K562 (cell line): ENCODE data around the gene HES5. TPM values are rescaled to one million over a fixed set of nuclear protein-coding genes. Genes with fewer than 3 reads are reported as not detected.
A peak's percentile ranks its signal among the peaks of the same experiment; 100 is the strongest.

Experiments used
- ATAC-seq: fragments of 200-7000 bp; cut with Tn5 transposase; 3 replicates; pipeline ENCODE4 v1.9.1; 2020; ENCODE audit warnings: moderate library complexity
- BruUV-seq: library from RNA; stranded (reverse); fragments of 400-500 nt; replicated peaks from 2 replicates; lab custom pipeline; 2021; lab: Mats Ljungman, UMichigan
- CTCF ChIA-PET: fragments of 300-600 bp; formaldehyde crosslinking; extraction: SDS; loops from one replicate; lab custom pipeline; 2021; ENCODE audit warnings: low intra/inter-chr PET ratio; lab: Yijun Ruan, JAX
- POLR2A ChIA-PET: fragments of 300-600, 350-650 bp; sonication (Branson Sonifier 250); formaldehyde crosslinking; extraction: SDS; loops from one replicate; lab custom pipeline; 2021; ENCODE audit warnings: antibody characterized with exemption, inconsistent platforms; lab: Yijun Ruan, JAX
- DNase-seq, 4 experiments: peaks; one replicate each; pipeline versions ENCODE4 v3.0.0 to v3.0.0-alpha.2; 2011 to 2018; ENCODE audit warnings: low spot score in 3 of 4, mixed read lengths in 3 of 4; ENCODE audit errors: extremely low read depth in 1 of 4
- FAIRE-seq: peaks from 2 replicates; lab custom pipeline; 2011; peaks lifted over from hg19 to GRCh38; lab: Jason Lieb, UNC
- H2AFZ ChIP-seq: 2 replicates; pipeline ENCODE4 v1.6.0; 2011; ENCODE audit warnings: low read depth, low read length, control low read depth, inconsistent platforms
- H3K27ac ChIP-seq: fragments of 200-600 bp; 3 replicates; pipeline ENCODE4 v1.8.0; 2011; ENCODE audit warnings: low read depth, mild to moderate bottlenecking, control low read depth, inconsistent platforms, low read length, moderate library complexity, mixed read lengths; ENCODE audit errors: extremely low read depth
- H3K27me3 ChIP-seq, 2 experiments: fragments of 300-600 bp in 1 of 2; 2 replicates in 1 of 2; 3 replicates in 1 of 2; pipeline versions ENCODE4 v1.6.0 to v1.8.0; 2011; ENCODE audit warnings: inconsistent platforms in 2 of 2, low read length in 2 of 2, mild to moderate bottlenecking in 1 of 2, mixed read lengths in 1 of 2, moderate library complexity in 1 of 2; ENCODE audit not compliant: control insufficient read depth in 2 of 2, insufficient read depth in 2 of 2
- H3K36me3 ChIP-seq: fragments of 300-600 bp; 3 replicates; pipeline ENCODE4 v1.8.0; 2011; ENCODE audit warnings: mild to moderate bottlenecking, low read length, inconsistent platforms; ENCODE audit not compliant: control insufficient read depth, insufficient read depth
- H3K4me1 ChIP-seq, 2 experiments: fragments of 200-600 bp in 1 of 2; replicated peaks in 1 of 2; 2 replicates in 1 of 2; 3 replicates in 1 of 2; pipeline versions ENCODE4 v1.5.1 to v1.8.0; 2011; ENCODE audit warnings: inconsistent platforms in 2 of 2, low read length in 2 of 2, mild to moderate bottlenecking in 1 of 2, mixed read lengths in 1 of 2, moderate library complexity in 1 of 2; ENCODE audit not compliant: control insufficient read depth in 2 of 2, insufficient read depth in 2 of 2
- H3K4me2 ChIP-seq: 2 replicates; pipeline ENCODE4 v1.6.1; 2011; ENCODE audit warnings: low read length, control low read depth, inconsistent platforms, mixed read lengths; ENCODE audit not compliant: insufficient read depth
- H3K4me3 ChIP-seq: fragments of 200-600 bp; sonication (generic), shearing (Covaris generic); 2 replicates; pipeline ENCODE4 v1.5.1; 2016; ENCODE audit warnings: control low read depth, inconsistent platforms
- H3K79me2 ChIP-seq: fragments of 200-600 bp; 3 replicates; pipeline ENCODE4 v1.8.0; 2011; ENCODE audit warnings: low read length, inconsistent platforms; ENCODE audit not compliant: control insufficient read depth, insufficient read depth
- H3K9ac ChIP-seq, 2 experiments: 2 replicates each; pipeline versions ENCODE4 v1.6.0 to v1.6.1; 2011; ENCODE audit warnings: low read depth in 2 of 2, low read length in 2 of 2, control low read depth in 1 of 2, inconsistent platforms in 1 of 2, mild to moderate bottlenecking in 1 of 2, mixed read lengths in 1 of 2; ENCODE audit not compliant: insufficient read depth in 1 of 2
- H3K9me1 ChIP-seq: one replicate; pipeline ENCODE4 v1.6.0; 2011; ENCODE audit warnings: inconsistent platforms, mild to moderate bottlenecking, low read length, moderate library complexity; ENCODE audit not compliant: control insufficient read depth, insufficient read depth
- H3K9me3 ChIP-seq: replicated peaks from 2 replicates; pipeline ENCODE4 v1.5.1; 2011; ENCODE audit warnings: low read depth, low read length, inconsistent platforms; ENCODE audit not compliant: control insufficient read depth, insufficient read depth
- H4K20me1 ChIP-seq: replicated peaks from 2 replicates; pipeline ENCODE4 v1.6.1; 2011; ENCODE audit warnings: low read length, inconsistent platforms, mixed read lengths; ENCODE audit not compliant: control insufficient read depth, insufficient read depth
- HDAC1 ChIP-seq, 2 experiments: fragments of 450-650 bp; IDR thresholded peaks; 2 replicates each; pipeline ENCODE4 v1.6.1; 2016 to 2017; ENCODE audit warnings: inconsistent platforms in 1 of 2, mild to moderate bottlenecking in 1 of 2, moderate library complexity in 1 of 2
- KDM1A ChIP-seq, 2 experiments: fragments of 450-650 bp; IDR thresholded peaks; 2 replicates each; pipeline ENCODE4 v1.6.1; 2016; ENCODE audit warnings: mild to moderate bottlenecking in 2 of 2
- MCM7 ChIP-seq, 2 experiments: fragments of 450-650 bp; IDR thresholded peaks; 2 replicates each; pipeline ENCODE4 v1.6.1; 2016 to 2018
- NR2F6 ChIP-seq: fragments of 450-650 bp; formaldehyde crosslinking; IDR thresholded peaks from 2 replicates; pipeline ENCODE4 v1.4.0; 2020; ENCODE audit warnings: mild to moderate bottlenecking
- POLR2G ChIP-seq: fragments of 200-400 bp; formaldehyde crosslinking; IDR thresholded peaks from 2 replicates; pipeline ENCODE4 v1.6.1; 2017; ENCODE audit warnings: low read depth, mild to moderate bottlenecking, antibody characterized with exemption, low read length, moderate library complexity
- PTBP1 ChIP-seq: fragments of 200-400 bp; formaldehyde crosslinking; IDR thresholded peaks from 2 replicates; pipeline ENCODE4 v1.6.1; 2017; ENCODE audit warnings: low read depth, low read length
- RB1 ChIP-seq: fragments of 450-650 bp; IDR thresholded peaks from 2 replicates; pipeline ENCODE4 v1.6.1; 2017; ENCODE audit warnings: low read depth, mild to moderate bottlenecking
- RBM25 ChIP-seq: fragments of 200-400 bp; formaldehyde crosslinking; IDR thresholded peaks from 2 replicates; pipeline ENCODE4 v1.6.1; 2018; ENCODE audit warnings: low read length, low read depth, moderate library complexity; ENCODE audit not compliant: severe bottlenecking
- RCOR1 ChIP-seq, 2 experiments: IDR thresholded peaks; 2 replicates each; pipeline ENCODE4 v1.6.1; 2012; ENCODE audit warnings: low read depth in 2 of 2, low read length in 2 of 2, borderline replicate concordance in 1 of 2, improper control_type of control experiment in 1 of 2
- SMARCA5 ChIP-seq: fragments of 450-650 bp; IDR thresholded peaks from 2 replicates; pipeline ENCODE4 v1.6.1; 2016
- ZBTB7A ChIP-seq: IDR thresholded peaks from 2 replicates; pipeline ENCODE4 v1.6.1; 2011; ENCODE audit warnings: low read depth, mild to moderate bottlenecking, low read length, moderate library complexity, borderline replicate concordance; ENCODE audit not compliant: control insufficient read depth
- ZNF143 ChIP-seq: sonication (generic); formaldehyde crosslinking; IDR thresholded peaks from 2 replicates; pipeline ENCODE4 v1.9.0; 2022; ENCODE audit warnings: mild to moderate bottlenecking, missing genetic modification reagents
- ZNF561 ChIP-seq: fragments of 450-650 bp; formaldehyde crosslinking; conservative IDR thresholded peaks from 2 replicates; pipeline ENCODE4 v1.4.0; 2020; ENCODE audit warnings: mild to moderate bottlenecking, moderate library complexity
- WGBS: fragments of 100-300 bp; shearing (Covaris generic); methylation state at CpG from one replicate; pipeline ENCODE4 v1.1.6; 2016; ENCODE audit warnings: low coverage, mixed read lengths; ENCODE audit not compliant: insufficient coverage; ENCODE audit errors: missing lambda C conversion rate; 5-methylcytosine and 5-hydroxymethylcytosine counted together
- in situ Hi-C: fragments of 300-500 bp; cut with MboI; formaldehyde crosslinking; loops from 4 replicates; pipeline ENCODE4 v1.15.0; 2018; ENCODE audit warnings: inconsistent platforms, mixed read lengths
- intact Hi-C: fragments of 100-400 bp; cut with micrococcal nuclease; formaldehyde crosslinking; loops from 2 replicates; pipeline ENCODE4 v1.14.2; 2022
- polyA plus RNA-seq, 8 experiments: library from polyadenylated mRNA; depleted of rRNA in 4 of 8; stranded (reverse) in 5 of 8; unstranded in 3 of 8; fragments of >200 nt; fragmentation: Nextera tagmentation in 2 of 8; fragmentation: Illumina TruSeq in 1 of 8; extraction: Ambion mirVana in 2 of 8; extraction: Trizol in 1 of 8; gene quantifications; 2 replicates each; pipeline versions ENCODE4 v1.2.1 to v1.2.3, GENCODE V29; 2011 to 2014; ENCODE audit warnings: inconsistent platforms in 1 of 8, missing spikeins in 1 of 8
- total RNA-seq, 7 experiments: library from RNA; depleted of rRNA in 6 of 7; stranded (reverse); fragments of >200 nt in 6 of 7; fragmentation: Illumina TruSeq in 2 of 7; extraction: Trizol in 2 of 7; gene quantifications; 2 replicates each; pipeline versions ENCODE4 v1.2.1 to v1.2.3, GENCODE V29; 2011 to 2021; ENCODE audit warnings: low replicate concordance in 1 of 7
- TF ChIP-seq, protein P1 (sequence below): fragments of 200-800 bp; sonication (Bioruptor generic); IDR thresholded peaks from 2 replicates; pipeline ENCODE4 v1.6.1; 2017; ENCODE audit warnings: missing genetic modification characterization, missing compliant biosample characterization
- TF ChIP-seq, protein P2 (sequence below): conservative IDR thresholded peaks from 2 replicates; pipeline ENCODE4 v1.6.1; 2011; ENCODE audit warnings: low read depth, mild to moderate bottlenecking, low read length; ENCODE audit not compliant: control insufficient read depth
- TF ChIP-seq, protein P3 (sequence below), 2 experiments: fragments of 250-450 bp in 1 of 2; fragments of 450-650 bp in 1 of 2; sonication (Bioruptor Pico) in 1 of 2; IDR thresholded peaks; 2 replicates each; pipeline versions ENCODE4 v1.6.1 to v1.8.0; 2016 to 2021; ENCODE audit warnings: mild to moderate bottlenecking in 2 of 2, moderate library complexity in 2 of 2, missing compliant biosample characterization in 1 of 2, missing genetic modification characterization in 1 of 2

Gene HES5
- total and polyA plus RNA-seq, 9 of the 15 experiments (the other 6 are each of a cell fraction or from before 2014, with no cell fraction given): not detected

DNA sequence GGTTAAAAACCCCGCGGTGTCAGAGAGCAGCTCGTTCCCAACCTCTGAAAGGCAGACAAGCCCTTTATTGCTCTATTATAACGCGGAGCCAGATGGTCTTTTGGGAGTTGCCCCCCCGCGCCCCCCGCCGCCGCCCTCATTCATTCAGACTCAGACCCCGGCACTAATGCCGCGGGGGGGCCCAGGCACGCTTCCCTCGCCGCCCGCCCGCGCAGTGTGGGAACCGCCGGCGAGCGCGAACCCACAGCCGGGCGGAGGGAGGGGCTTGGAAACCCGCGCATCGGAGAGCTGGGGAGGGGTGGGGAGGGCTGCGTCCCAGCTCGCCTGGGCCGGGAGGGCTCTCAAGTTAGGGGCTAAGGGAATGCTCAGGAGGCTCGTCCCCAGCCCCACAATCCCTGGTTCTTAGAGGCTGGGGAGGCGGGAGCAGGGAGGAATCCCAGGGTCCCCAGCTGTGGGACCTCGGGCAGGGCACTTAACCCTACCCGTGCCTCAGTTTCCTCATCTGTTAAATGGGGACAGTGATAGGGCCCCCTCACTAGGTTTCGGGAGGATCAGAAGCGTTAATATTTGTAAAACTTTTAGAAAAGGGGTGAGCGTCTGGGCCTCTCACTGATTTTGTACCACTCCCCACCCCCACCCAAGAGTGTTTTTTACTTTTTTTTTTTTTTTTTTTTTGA lies 10.9 kb upstream of the HES5 start:
- H2AFZ ChIP-seq: peak overlapping the region; percentile 78
- H3K27ac ChIP-seq: peak overlapping the region; percentile 63; the same call in 2 of the 3 replicates
- H4K20me1 ChIP-seq: no peaks in the 10 kb centered on the region
- H3K9ac ChIP-seq: peak overlapping the region; percentile 40 to 84; a peak in 3 of 4 replicates
- H3K4me1 ChIP-seq: peaks cover 54 to 81% of the 10 kb centered on the region in 2 experiments
- peak overlapping the region; percentile 54 for H3K4me2 ChIP-seq
- POLR2A ChIA-PET: interaction anchor here (0.6 to 0.7 kb wide), 2 partner anchors 8 to 86 kb away, joined by 4 read pairs; no protein-coding TSS in a partner anchor
- CTCF ChIA-PET: no interaction called here
- no peaks in the 10 kb centered on the region for H3K36me3 ChIP-seq
- H3K27me3 ChIP-seq: peaks cover 5 to 22% of the 10 kb centered on the region in 2 experiments; a peak in 4 of 5 replicates
- H3K9me1 ChIP-seq: peaks cover 7% of the 10 kb centered on the region
- H3K4me3 ChIP-seq: peak overlapping the region; percentile 7; the same call in 1 of the 2 replicates
- H3K79me2 ChIP-seq: no peaks in the 10 kb centered on the region
- intact Hi-C loops: loop anchor here (10.0 kb wide), 2 partner anchors 104 to 346 kb away; partner anchors contain the start of gene FAAP20
- 38% methylated on average over 7 of the region's 39 CpGs for WGBS
- in situ Hi-C loops: loop anchor here (25.0 kb wide), 1 partner anchor 354 kb away; the partner anchor contains the start of gene FAAP20
- FAIRE-seq (no peak), DNase-seq (peak; percentile 71 to 80 (median 74)), ATAC-seq (peak; percentile 9; the same call in 2 of the 3 replicates)
- BruUV-seq: no TSS peak
- no peaks in the 10 kb centered on the region for H3K9me3 ChIP-seq
- no peak for TF ChIP-seq HDAC1 (IDR thresholded peaks at IDR 0.05)
- TF ChIP-seq POLR2G: peak; percentile 38; the same call in 1 of the 2 replicates
- TF ChIP-seq, protein P1, sequence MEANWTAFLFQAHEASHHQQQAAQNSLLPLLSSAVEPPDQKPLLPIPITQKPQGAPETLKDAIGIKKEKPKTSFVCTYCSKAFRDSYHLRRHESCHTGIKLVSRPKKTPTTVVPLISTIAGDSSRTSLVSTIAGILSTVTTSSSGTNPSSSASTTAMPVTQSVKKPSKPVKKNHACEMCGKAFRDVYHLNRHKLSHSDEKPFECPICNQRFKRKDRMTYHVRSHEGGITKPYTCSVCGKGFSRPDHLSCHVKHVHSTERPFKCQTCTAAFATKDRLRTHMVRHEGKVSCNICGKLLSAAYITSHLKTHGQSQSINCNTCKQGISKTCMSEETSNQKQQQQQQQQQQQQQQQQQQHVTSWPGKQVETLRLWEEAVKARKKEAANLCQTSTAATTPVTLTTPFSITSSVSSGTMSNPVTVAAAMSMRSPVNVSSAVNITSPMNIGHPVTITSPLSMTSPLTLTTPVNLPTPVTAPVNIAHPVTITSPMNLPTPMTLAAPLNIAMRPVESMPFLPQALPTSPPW: peak; percentile 62
- TF ChIP-seq ZBTB7A: peak; percentile 89
- TF ChIP-seq ZNF143: no peak
- no peak for TF ChIP-seq ZNF561 (CRISPR knock-in tag)
- TF ChIP-seq SMARCA5: peak; percentile 89
- TF ChIP-seq, protein P2, sequence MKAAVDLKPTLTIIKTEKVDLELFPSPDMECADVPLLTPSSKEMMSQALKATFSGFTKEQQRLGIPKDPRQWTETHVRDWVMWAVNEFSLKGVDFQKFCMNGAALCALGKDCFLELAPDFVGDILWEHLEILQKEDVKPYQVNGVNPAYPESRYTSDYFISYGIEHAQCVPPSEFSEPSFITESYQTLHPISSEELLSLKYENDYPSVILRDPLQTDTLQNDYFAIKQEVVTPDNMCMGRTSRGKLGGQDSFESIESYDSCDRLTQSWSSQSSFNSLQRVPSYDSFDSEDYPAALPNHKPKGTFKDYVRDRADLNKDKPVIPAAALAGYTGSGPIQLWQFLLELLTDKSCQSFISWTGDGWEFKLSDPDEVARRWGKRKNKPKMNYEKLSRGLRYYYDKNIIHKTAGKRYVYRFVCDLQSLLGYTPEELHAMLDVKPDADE: 0 out of 2 replicates have a peak, but pooled peaks have one; percentile 36
- peak; percentile 44 to 79; a peak in 3 of 4 replicates for TF ChIP-seq KDM1A (IDR thresholded peaks at IDR 0.05)
- TF ChIP-seq RCOR1 (IDR thresholded peaks at IDR 0.05; ENCODE audit: borderline replicate concordance in 1 of 2, low read depth in 2 of 2, low read length in 2 of 2): peak in 1 of 2 experiments; percentile 55; a peak in 1 of 4 replicates
- TF ChIP-seq PTBP1: peak; percentile 63; the same call in 1 of the 2 replicates
- no peak for TF ChIP-seq NR2F6 (CRISPR knock-in tag)
- TF ChIP-seq, protein P3, sequence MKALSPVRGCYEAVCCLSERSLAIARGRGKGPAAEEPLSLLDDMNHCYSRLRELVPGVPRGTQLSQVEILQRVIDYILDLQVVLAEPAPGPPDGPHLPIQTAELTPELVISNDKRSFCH (CRISPR knock-in tag; IDR thresholded peaks at IDR 0.05): no peak
- TF ChIP-seq, protein P3 (tag; IDR thresholded peaks at IDR 0.05): no peak
- 0 out of 2 replicates have a peak, but pooled peaks have one; percentile 29 for TF ChIP-seq RB1
- TF ChIP-seq RBM25: peak; percentile 80
- TF ChIP-seq MCM7 (IDR thresholded peaks at IDR 0.05): 0 out of 4 replicates have a peak, but pooled peaks of 1 of the 2 experiments have one; percentile 17
